Activated naive CD8-positive, alpha-beta T cell treated with anti-CD3 and anti-CD28 coated beads, Interleukin-2, amount 50 U/mL, for 24 hours (primary cell): Measurements from ENCODE around the gene ASPG.

Experiments
- ATAC-seq: fragments of 150-1000 bp; cut with Tn5 transposase; one replicate; pipeline ENCODE4 v1.10.0; 2021
- DNase-seq: peaks from one replicate; pipeline ENCODE4 v3.0.0; 2021
- H3K27ac Mint-ChIP-seq: one replicate; pipeline ENCODE4 v1.8.0; 2021; ENCODE audit warnings: mild to moderate bottlenecking, mixed read lengths
- H3K27me3 Mint-ChIP-seq: one replicate; pipeline ENCODE4 v1.8.0; 2021; ENCODE audit warnings: mixed read lengths
- H3K36me3 Mint-ChIP-seq: one replicate; pipeline ENCODE4 v1.8.0; 2021; ENCODE audit warnings: low read depth, mixed read lengths
- H3K4me1 Mint-ChIP-seq: one replicate; pipeline ENCODE4 v1.8.0; 2021; ENCODE audit warnings: mixed read lengths
- H3K4me3 Mint-ChIP-seq: one replicate; pipeline ENCODE4 v1.8.0; 2021; ENCODE audit warnings: mild to moderate bottlenecking, moderate library complexity, mixed read lengths
- H3K9me3 Mint-ChIP-seq: one replicate; pipeline ENCODE4 v1.8.0; 2021; ENCODE audit warnings: mixed read lengths

The ASPG gene

GRCh38 chr14:104136472-104137296, 51.2 kb downstream of the ASPG start:
- peak overlapping the region; percentile 1 for H3K4me3 Mint-ChIP-seq
- DNase-seq (no peak), ATAC-seq (no peak)
- no peak overlapping the region for H3K27ac Mint-ChIP-seq
- H3K9me3 Mint-ChIP-seq, result no peaks in the 10 kb centered on the region
- peaks cover 3% of the 10 kb centered on the region for H3K4me1 Mint-ChIP-seq
- H3K27me3 Mint-ChIP-seq, result peaks cover 40% of the 10 kb centered on the region
- no peaks in the 10 kb centered on the region for H3K36me3 Mint-ChIP-seq

- peak; percentile 82 for DNase-seq
- peak; percentile 67 for ATAC-seq
- no peak overlapping the region for H3K27ac Mint-ChIP-seq
- peaks cover 3% of the 10 kb centered on the region for H3K4me1 Mint-ChIP-seq
- peaks cover 32% of the 10 kb centered on the region for H3K27me3 Mint-ChIP-seq
- H3K36me3 Mint-ChIP-seq, result no peaks in the 10 kb centered on the region
- no peaks in the 10 kb centered on the region for H3K9me3 Mint-ChIP-seq
- peak overlapping the region; percentile 1 for H3K4me3 Mint-ChIP-seq
Observed at GRCh38 chr14:104137297-104138097, 52.0 kb downstream of the ASPG start.

DNA sequence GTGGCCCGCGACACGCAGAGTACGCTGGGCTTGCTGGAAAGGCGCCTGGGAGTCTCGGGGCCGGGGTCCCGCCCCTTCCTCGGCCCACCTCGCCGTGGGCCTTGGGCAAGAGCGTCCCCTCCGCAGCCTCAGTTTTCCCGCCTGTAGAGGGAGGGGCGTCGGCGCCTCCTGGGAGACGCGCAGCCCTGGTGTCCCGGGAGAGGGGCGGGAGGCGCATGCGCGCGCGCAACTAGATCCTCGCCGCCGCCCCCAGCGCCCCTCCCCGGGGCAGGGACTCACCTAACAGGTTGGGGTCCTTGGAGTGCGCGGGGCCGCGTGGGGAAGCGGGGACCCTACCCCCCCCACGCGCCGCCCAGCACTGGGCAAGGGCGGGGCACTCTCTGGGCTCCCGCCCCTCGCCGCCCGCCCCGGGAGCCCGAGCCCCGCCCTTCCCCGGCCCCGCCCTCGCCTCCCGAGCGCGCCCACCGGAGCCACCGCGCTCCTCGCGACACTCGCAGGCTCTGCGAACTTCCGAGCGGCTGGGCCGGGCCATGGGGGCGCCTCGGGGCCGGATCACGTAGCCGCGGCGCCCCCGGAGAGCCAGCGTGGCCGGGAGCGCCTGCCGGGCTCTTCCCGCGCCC, 52.7 kb downstream of the ASPG start, which contains the start of gene KIF26A:
KIF26A (plus strand) TSS at position 490 of the 620 bp plus-strand sequence. CDS start 136 bp downstream, outside the sequence.
- ATAC-seq, result peak; percentile 21
- Mint-ChIP-seq H3K4me1 (peaks cover 3% of the 10 kb centered on the region), H3K36me3 (no peaks in the 10 kb centered on the region), H3K4me3 (peak within 1 kb of the TSS; percentile 1), H3K27ac (no peak within 1 kb of the TSS), H3K9me3 (no peaks in the 10 kb centered on the region), H3K27me3 (peaks cover 31% of the 10 kb centered on the region)
- peak; percentile 53 for DNase-seq

DNA sequence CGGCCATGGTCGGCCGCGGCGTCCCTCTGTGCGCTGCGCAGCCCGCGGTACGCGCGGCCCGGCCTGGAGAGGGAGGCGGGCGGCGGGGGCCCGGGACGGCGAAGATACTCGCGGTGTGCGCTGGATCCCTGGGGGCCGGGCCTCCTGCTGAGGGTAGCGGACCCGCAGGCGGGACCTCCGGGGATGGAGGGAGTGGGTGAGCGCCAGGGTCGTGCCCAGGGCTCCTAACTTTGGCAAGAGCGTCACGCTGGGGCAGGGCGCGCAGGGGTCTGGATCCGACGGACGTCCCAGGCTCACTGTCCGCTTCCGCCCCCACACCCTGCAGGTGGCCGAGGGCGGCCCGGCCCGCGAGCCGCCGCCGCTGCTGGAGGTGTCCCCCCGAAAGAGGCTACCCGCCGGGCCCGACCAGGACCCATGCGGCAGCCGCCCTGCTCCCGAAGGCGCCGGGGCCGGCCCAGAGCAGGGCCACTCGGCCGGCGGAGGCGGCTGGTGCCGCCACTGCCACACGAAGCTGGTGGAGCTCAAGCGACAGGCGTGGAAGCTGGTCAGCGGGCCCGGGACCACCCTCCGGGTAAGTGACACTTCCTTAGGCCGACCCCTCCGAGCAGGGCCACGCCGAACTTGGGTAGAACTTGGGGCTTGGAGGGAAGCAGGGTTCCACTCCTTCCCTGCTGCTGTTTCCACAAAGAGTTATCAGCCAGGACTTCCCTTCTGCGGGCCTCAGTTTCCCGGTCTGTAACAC, 53.4 kb downstream of the ASPG start:
- no peaks in the 10 kb centered on the region for H3K36me3 Mint-ChIP-seq
- H3K27ac Mint-ChIP-seq, result no peak overlapping the region
- peaks cover 3% of the 10 kb centered on the region for H3K4me1 Mint-ChIP-seq
- H3K4me3 Mint-ChIP-seq, result no peak overlapping the region
- no peaks in the 10 kb centered on the region for H3K9me3 Mint-ChIP-seq
- no peak for DNase-seq
- peaks cover 28% of the 10 kb centered on the region for H3K27me3 Mint-ChIP-seq
- no peak for ATAC-seq

DNA sequence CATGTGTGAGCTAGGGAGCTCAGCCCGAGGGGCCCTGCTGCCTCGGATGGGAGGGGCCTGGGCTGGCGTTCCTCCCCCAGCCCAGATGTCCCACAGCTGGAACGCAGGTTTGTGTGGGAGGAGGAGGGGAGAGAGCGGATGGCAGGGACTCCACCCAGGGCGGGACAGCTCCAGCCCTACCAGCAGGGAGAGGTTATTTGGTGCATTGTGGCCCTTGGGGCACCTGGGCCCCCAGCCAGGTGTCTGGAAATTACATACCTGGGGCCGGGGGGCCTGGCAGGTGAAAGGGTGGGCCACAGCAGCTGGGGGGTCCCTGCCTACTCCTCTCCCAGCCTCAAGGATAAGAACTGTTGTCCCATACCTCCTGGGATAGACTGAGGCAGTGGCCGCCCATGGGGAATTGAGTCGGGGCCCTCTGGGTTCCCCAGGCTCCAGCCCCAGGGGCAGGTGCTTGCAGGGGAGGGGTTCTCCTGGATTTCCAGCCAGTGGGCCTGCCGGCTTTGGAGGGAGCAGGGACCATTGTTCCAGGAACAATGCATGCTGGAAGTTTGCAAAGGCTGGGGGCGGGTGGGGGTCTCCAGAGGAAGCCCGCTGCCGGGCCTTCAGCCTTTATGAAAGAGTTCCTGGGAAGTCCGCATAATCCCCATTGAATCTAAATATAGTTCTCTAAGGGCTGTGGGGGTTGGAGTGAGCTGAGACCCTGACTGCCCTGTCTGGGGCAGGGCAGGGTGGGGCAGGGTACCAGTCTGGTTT, 54.1 kb downstream of the ASPG start:
- no peak overlapping the region for H3K27ac Mint-ChIP-seq
- H3K4me3 Mint-ChIP-seq, result no peak overlapping the region
- H3K9me3 Mint-ChIP-seq, result no peaks in the 10 kb centered on the region
- peaks cover 21% of the 10 kb centered on the region for H3K27me3 Mint-ChIP-seq
- ATAC-seq, result no peak
- no peak for DNase-seq
- no peaks in the 10 kb centered on the region for H3K36me3 Mint-ChIP-seq
- peaks cover 3% of the 10 kb centered on the region for H3K4me1 Mint-ChIP-seq

DNA sequence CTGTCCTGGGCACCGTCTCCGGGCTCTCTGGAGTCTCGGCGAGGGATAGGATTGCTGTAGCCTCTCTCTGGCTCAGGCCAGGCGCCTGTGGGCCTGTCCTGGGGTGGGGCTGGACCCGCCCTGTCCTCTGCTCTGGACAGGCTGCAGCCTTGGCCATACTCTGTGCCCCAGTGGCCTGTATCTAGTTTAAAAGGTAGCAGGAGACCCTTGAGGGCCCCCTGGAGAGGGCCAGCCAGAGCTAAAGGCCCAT, 54.6 kb downstream of the ASPG start:
- H3K9me3 Mint-ChIP-seq, result no peaks in the 10 kb centered on the region
- H3K27ac Mint-ChIP-seq, result no peak overlapping the region
- H3K27me3 Mint-ChIP-seq, result peaks cover 16% of the 10 kb centered on the region
- ATAC-seq (no peak), DNase-seq (no peak)
- no peak overlapping the region for H3K4me3 Mint-ChIP-seq
- no peaks in the 10 kb centered on the region for H3K36me3 Mint-ChIP-seq
- H3K4me1 Mint-ChIP-seq, result peaks cover 3% of the 10 kb centered on the region

- no peak for DNase-seq
- Mint-ChIP-seq H3K36me3 (no peaks in the 10 kb centered on the region), H3K27ac (no peak overlapping the region), H3K4me3 (no peak overlapping the region), H3K27me3 (peaks cover 11% of the 10 kb centered on the region), H3K4me1 (peaks cover 3% of the 10 kb centered on the region), H3K9me3 (no peaks in the 10 kb centered on the region)
- ATAC-seq, result no peak
Observed at GRCh38 chr14:104140463-104141331, 55.2 kb downstream of the ASPG start.

GRCh38 chr14:104141621-104142091, 56.2 kb downstream of the ASPG start:
- no peak overlapping the region for H3K4me3 Mint-ChIP-seq
- no peaks in the 10 kb centered on the region for H3K36me3 Mint-ChIP-seq
- peaks cover 3% of the 10 kb centered on the region for H3K4me1 Mint-ChIP-seq
- DNase-seq, result no peak
- no peak for ATAC-seq
- no peak overlapping the region for H3K27ac Mint-ChIP-seq
- H3K9me3 Mint-ChIP-seq, result no peaks in the 10 kb centered on the region
- peaks cover 10% of the 10 kb centered on the region for H3K27me3 Mint-ChIP-seq

DNA sequence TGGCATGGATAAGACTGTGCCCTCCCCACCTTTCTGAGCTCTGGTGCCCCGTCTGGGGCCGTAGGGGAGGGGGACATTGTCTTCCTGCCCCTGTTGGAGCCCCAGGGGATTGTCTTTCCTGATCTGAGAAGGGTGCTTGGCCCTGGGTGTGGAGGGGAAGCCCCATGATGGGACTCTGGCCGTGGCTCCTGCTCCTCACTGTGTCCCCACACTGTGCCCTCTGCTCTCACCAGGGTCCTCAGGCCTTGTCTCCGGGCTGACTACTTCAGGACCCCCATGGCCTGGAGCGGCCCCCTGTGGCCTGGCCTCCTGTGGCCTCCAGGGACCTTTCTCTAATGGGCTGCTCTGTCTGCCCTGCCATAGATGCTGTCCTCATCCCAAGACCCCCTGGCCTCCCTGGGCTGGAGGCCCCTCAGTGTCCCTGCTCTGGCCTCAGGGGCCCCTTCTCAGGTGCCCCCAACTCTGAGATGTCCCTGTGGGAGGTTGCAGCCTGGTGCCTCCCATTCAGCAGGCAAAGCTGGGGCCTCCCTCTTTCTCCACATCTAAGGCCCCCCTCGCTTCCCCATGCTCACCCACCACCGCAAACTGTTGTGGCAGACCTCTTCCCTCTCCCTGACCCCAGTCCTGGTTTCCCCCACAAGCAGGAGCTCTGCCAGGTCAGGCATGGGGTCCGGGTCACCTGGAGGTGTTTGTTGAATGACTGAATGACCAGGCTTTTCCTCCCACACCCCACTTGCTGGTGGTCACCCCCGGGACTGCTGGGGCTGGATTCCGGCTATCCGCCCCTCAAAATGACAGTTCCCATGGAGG, 56.8 kb downstream of the ASPG start:
- Mint-ChIP-seq H3K27ac (no peak overlapping the region), H3K36me3 (no peaks in the 10 kb centered on the region), H3K4me3 (no peak overlapping the region), H3K9me3 (no peaks in the 10 kb centered on the region), H3K4me1 (no peaks in the 10 kb centered on the region), H3K27me3 (peaks cover 5% of the 10 kb centered on the region)
- no peak for DNase-seq
- ATAC-seq, result no peak

DNA sequence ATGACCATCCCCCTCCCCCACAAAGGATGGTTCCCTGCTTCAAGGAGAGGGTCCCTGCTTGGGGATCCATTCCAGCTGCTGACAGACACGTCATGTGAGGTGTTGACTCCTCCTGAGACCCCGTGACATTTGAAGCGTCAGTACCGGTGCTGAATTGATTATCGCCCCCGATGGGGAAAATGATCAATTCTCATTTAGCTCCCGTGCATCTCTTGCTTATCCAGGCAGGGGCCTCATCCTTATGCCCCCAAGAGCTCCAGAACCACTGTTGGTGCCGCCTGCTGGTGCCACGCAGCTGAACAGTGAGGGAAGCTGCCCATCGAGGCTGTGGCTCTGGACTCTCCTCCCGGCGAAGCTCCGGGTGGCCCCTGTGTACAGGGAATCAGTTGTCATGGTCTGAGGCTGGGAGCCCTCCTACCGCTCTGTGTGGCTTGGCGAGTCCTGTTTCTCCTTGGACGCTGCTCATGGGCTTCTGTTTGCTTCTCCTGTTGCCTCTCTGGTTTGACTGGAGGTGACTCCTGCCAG, 57.5 kb downstream of the ASPG start:
- Mint-ChIP-seq H3K27ac (no peak overlapping the region), H3K4me1 (no peaks in the 10 kb centered on the region), H3K27me3 (peaks cover 5% of the 10 kb centered on the region), H3K9me3 (no peaks in the 10 kb centered on the region), H3K36me3 (no peaks in the 10 kb centered on the region), H3K4me3 (no peak overlapping the region)
- DNase-seq (no peak), ATAC-seq (no peak)

DNA sequence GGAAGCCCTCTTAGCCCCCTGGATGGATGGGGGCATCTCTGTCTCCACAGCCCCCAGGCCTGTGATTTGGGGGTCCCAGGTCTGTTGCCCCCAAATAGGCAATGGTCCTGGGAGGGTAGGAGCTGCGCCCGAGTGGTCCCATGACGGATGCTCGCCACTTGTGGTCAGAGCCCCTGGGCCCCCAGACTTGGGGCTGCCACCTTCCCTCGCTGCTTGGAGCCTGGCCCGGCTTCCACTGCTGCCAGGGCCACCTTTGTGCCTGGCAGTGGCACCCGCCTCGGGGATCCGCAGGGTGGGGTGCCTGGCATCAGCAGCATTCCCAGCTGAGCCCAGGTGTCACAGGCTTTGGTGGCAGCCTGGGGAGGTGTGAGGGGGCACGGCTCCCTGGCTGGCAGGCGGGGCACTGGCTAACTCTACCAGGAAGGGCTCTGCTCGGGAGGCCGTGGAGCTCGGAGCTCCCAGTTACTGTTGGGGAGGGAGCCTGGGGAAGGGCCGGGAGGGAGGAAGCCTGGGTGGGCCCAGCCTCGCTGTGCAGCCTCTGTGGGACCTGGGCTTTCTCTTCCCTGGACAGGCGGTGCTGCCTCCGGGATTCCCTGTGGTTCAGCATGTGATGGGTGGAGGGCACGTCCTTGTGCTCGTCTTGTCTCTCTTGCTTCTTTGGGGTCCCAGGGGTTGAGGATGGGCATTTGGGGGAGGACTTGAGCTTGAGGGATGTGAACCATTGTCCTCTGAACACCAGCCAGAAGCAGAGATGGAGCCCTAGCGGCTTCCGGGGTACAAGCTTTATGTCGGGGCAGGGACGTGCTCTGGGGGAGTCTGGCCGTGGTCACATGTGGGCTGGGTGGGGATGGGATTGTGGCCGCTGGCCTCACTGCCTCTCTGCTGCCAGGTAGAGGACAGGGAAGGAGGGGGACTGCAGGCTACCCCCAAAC, 58.3 kb downstream of the ASPG start:
- ATAC-seq (no peak), DNase-seq (no peak)
- no peaks in the 10 kb centered on the region for H3K4me1 Mint-ChIP-seq
- H3K27ac Mint-ChIP-seq, result no peak overlapping the region
- H3K36me3 Mint-ChIP-seq, result no peaks in the 10 kb centered on the region
- H3K9me3 Mint-ChIP-seq, result no peaks in the 10 kb centered on the region
- H3K4me3 Mint-ChIP-seq, result no peak overlapping the region
- H3K27me3 Mint-ChIP-seq, result peaks cover 5% of the 10 kb centered on the region

- no peaks in the 10 kb centered on the region for H3K4me1 Mint-ChIP-seq
- peaks cover 2% of the 10 kb centered on the region for H3K27me3 Mint-ChIP-seq
- H3K4me3 Mint-ChIP-seq, result no peak overlapping the region
- H3K36me3 Mint-ChIP-seq, result no peaks in the 10 kb centered on the region
- ATAC-seq, result no peak
- DNase-seq, result no peak
- H3K27ac Mint-ChIP-seq, result no peak overlapping the region
- H3K9me3 Mint-ChIP-seq, result no peaks in the 10 kb centered on the region
Observed at GRCh38 chr14:104144453-104144790, 58.9 kb downstream of the ASPG start.
